ACC112 (cell line): ENCODE data around the gene LRBA.

ENCODE experiments used
- H2AFZ ChIP-seq: fragments of 200-600 bp; sonication (generic); one replicate; pipeline ENCODE4 v1.6.0; 2017; ENCODE audit warnings: antibody characterized with exemption, low read length; ENCODE audit not compliant: unreplicated experiment
- H3K27ac ChIP-seq: fragments of 200-600 bp; sonication (generic); 2 replicates; pipeline ENCODE4 v1.5.1; 2014; ENCODE audit warnings: low read depth, mild to moderate bottlenecking, antibody characterized with exemption, low read length, moderate library complexity
- H3K27me3 ChIP-seq: fragments of 200-600 bp; sonication (generic); 2 replicates; pipeline ENCODE4 v1.6.1; 2014; ENCODE audit warnings: mild to moderate bottlenecking, antibody characterized with exemption, low read length, moderate library complexity, mixed read lengths; ENCODE audit not compliant: insufficient read depth
- H3K36me3 ChIP-seq: fragments of 200-600 bp; sonication (generic); 2 replicates; pipeline ENCODE4 v1.6.1; 2016; ENCODE audit warnings: mild to moderate bottlenecking, antibody characterized with exemption, low read length, moderate library complexity, mixed read lengths; ENCODE audit not compliant: insufficient read depth
- H3K4me1 ChIP-seq: fragments of 200-600 bp; sonication (generic); one replicate; pipeline ENCODE4 v1.6.1; 2016; ENCODE audit warnings: low read length, mixed read lengths; ENCODE audit not compliant: insufficient read depth, unreplicated experiment, control insufficient read depth
- H3K4me3 ChIP-seq: fragments of 200-600 bp; sonication (generic); 2 replicates; pipeline ENCODE4 v1.5.1; 2014; ENCODE audit warnings: mild to moderate bottlenecking, low read depth, low read length
- H3K79me2 ChIP-seq: fragments of 200-600 bp; sonication (generic); one replicate; pipeline ENCODE4 v1.6.0; 2016; ENCODE audit warnings: low read length; ENCODE audit not compliant: control insufficient read depth, unreplicated experiment, insufficient read depth

The LRBA gene

GRCh38 chr4:150714462-150715438 is 300.3 kb downstream of the LRBA start:
- no peaks in the 10 kb centered on the region for H3K4me1 ChIP-seq
- no peak overlapping the region for H2AFZ ChIP-seq
- no peaks in the 10 kb centered on the region for H3K36me3 ChIP-seq
- H3K27me3 ChIP-seq = no peaks in the 10 kb centered on the region
- H3K79me2 ChIP-seq = no peaks in the 10 kb centered on the region
- no peak overlapping the region for H3K4me3 ChIP-seq
- H3K27ac ChIP-seq = no peak overlapping the region

GRCh38 chr4:150713251-150713650 is 301.8 kb downstream of the LRBA start:
- Histone ChIP-seq H3K36me3 (no peaks in the 10 kb centered on the region), H3K79me2 (no peaks in the 10 kb centered on the region), H3K4me3 (no peak overlapping the region), H2AFZ (no peak overlapping the region), H3K27ac (no peak overlapping the region), H3K27me3 (no peaks in the 10 kb centered on the region), H3K4me1 (no peaks in the 10 kb centered on the region)

- Histone ChIP-seq H3K4me3 (no peak overlapping the region), H3K79me2 (no peaks in the 10 kb centered on the region), H2AFZ (no peak overlapping the region), H3K4me1 (no peaks in the 10 kb centered on the region), H3K27ac (no peak overlapping the region), H3K36me3 (no peaks in the 10 kb centered on the region), H3K27me3 (no peaks in the 10 kb centered on the region)
These were observed 304.2 kb downstream of the LRBA start for GRCh38 chr4:150710770-150711375.

- no peaks in the 10 kb centered on the region for H3K4me1 ChIP-seq
- no peaks in the 10 kb centered on the region for H3K36me3 ChIP-seq
- H3K27me3 ChIP-seq = no peaks in the 10 kb centered on the region
- H3K27ac ChIP-seq = no peak overlapping the region
- H2AFZ ChIP-seq = no peak overlapping the region
- H3K79me2 ChIP-seq = no peaks in the 10 kb centered on the region
- no peak overlapping the region for H3K4me3 ChIP-seq
These were observed 307.1 kb downstream of the LRBA start for GRCh38 chr4:150708004-150708403.

GRCh38 chr4:150699599-150699998 is 315.5 kb downstream of the LRBA start:
- no peak overlapping the region for H3K4me3 ChIP-seq
- no peaks in the 10 kb centered on the region for H3K27me3 ChIP-seq
- H3K79me2 ChIP-seq = no peaks in the 10 kb centered on the region
- no peaks in the 10 kb centered on the region for H3K4me1 ChIP-seq
- no peak overlapping the region for H2AFZ ChIP-seq
- no peak overlapping the region for H3K27ac ChIP-seq
- H3K36me3 ChIP-seq = no peaks in the 10 kb centered on the region

- no peak overlapping the region for H3K4me3 ChIP-seq
- H2AFZ ChIP-seq = no peak overlapping the region
These were observed 319.9 kb downstream of the LRBA start for GRCh38 chr4:150695162-150695561.

GRCh38 chr4:150694438-150694837 is 320.6 kb downstream of the LRBA start:
- no peak overlapping the region for H2AFZ ChIP-seq
- no peaks in the 10 kb centered on the region for H3K4me1 ChIP-seq
- H3K4me3 ChIP-seq = no peak overlapping the region
- no peaks in the 10 kb centered on the region for H3K36me3 ChIP-seq
- no peaks in the 10 kb centered on the region for H3K27me3 ChIP-seq
- H3K79me2 ChIP-seq = no peaks in the 10 kb centered on the region
- H3K27ac ChIP-seq = no peak overlapping the region

More at GRCh38 chr4:150695162-150695561, 319.9 kb downstream of the LRBA start:
- H3K79me2 ChIP-seq = no peaks in the 10 kb centered on the region
- no peak overlapping the region for H3K27ac ChIP-seq
- no peaks in the 10 kb centered on the region for H3K27me3 ChIP-seq
- no peaks in the 10 kb centered on the region for H3K36me3 ChIP-seq
- no peaks in the 10 kb centered on the region for H3K4me1 ChIP-seq

GRCh38 chr4:150683775-150684350 is 331.2 kb downstream of the LRBA start:
- Histone ChIP-seq H3K36me3 (no peaks in the 10 kb centered on the region), H3K27me3 (no peaks in the 10 kb centered on the region), H2AFZ (no peak overlapping the region), H3K4me3 (no peak overlapping the region), H3K27ac (no peak overlapping the region), H3K79me2 (no peaks in the 10 kb centered on the region), H3K4me1 (peaks cover 8% of the 10 kb centered on the region)

- Histone ChIP-seq H3K27ac (no peak overlapping the region), H2AFZ (no peak overlapping the region), H3K36me3 (no peaks in the 10 kb centered on the region), H3K27me3 (no peaks in the 10 kb centered on the region), H3K4me3 (no peak overlapping the region), H3K4me1 (peaks cover 8% of the 10 kb centered on the region), H3K79me2 (no peaks in the 10 kb centered on the region)
These were observed 333.0 kb downstream of the LRBA start for GRCh38 chr4:150682126-150682525.

- H3K4me1 ChIP-seq = peaks cover 8% of the 10 kb centered on the region
- no peak overlapping the region for H3K27ac ChIP-seq
- no peaks in the 10 kb centered on the region for H3K36me3 ChIP-seq
- H3K4me3 ChIP-seq = no peak overlapping the region
- no peaks in the 10 kb centered on the region for H3K79me2 ChIP-seq
- H2AFZ ChIP-seq = no peak overlapping the region
- H3K27me3 ChIP-seq = no peaks in the 10 kb centered on the region
These were observed 334.0 kb downstream of the LRBA start for GRCh38 chr4:150681063-150681462.
